Retinal pigment epithelial cell (primary cell): ENCODE measurements around the gene RPTOR.

Experiments used
- DNase-seq: peaks from one replicate; pipeline ENCODE4 v3.0.0-alpha.2; 2010; ENCODE audit warnings: low read depth
- H3K4me3 ChIP-seq: 2 replicates; pipeline ENCODE4 v1.5.1; 2011; ENCODE audit warnings: mild to moderate bottlenecking, low read length, control low read depth, moderate library complexity
- TF ChIP-seq, protein P1 (sequence below): conservative IDR thresholded peaks from 2 replicates; pipeline ENCODE4 v1.5.1; 2011; ENCODE audit warnings: low read depth, low read length, control low read depth, inconsistent platforms

RPTOR gene

DNA sequence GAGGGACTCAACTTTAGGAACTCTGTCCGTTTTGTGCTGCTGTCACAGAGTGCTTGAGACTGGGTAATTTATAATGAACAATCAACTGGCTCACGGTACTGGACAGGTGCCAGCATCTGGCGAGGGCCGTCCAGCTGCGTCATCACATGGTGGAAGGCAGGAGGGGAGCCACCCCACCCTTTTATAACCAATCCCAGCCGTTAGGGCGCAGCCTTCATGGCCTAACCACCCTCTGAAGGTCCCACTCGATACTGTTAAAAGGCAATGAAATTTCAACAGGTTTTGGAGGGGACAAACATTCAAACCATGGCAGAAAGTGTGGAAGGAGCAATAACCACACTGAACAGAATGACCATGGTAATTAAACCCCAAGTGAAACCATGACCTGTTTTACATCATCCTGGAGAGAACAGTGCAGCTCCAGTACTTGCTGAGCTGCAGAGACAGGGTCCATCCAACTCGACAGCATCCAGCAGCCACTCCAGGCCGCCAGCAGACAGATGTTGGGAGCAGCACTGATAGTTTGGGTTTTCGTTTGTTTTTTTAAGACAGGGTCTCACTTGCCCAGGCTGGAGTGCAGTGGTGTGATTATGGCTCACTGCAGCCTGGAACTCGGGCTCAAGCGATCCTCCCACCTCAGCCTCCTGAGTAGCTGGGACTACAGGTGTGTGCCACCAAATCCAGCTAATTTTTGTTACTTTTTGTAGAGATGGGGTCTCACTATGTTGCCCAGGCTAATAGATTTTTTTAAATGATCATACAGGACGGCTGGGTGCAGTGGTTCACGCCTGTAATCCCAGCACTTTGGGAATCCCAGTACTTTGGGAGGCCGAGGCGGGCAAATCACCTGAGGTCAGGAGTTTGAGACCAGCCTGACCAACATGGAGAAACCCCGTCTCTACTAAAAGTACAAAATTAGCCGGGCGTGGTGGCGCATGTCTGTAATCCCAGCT, 458.0 kb downstream of the RPTOR start:
- no peak for DNase-seq
- no peak overlapping the region for H3K4me3 ChIP-seq
- TF ChIP-seq, protein P1, sequence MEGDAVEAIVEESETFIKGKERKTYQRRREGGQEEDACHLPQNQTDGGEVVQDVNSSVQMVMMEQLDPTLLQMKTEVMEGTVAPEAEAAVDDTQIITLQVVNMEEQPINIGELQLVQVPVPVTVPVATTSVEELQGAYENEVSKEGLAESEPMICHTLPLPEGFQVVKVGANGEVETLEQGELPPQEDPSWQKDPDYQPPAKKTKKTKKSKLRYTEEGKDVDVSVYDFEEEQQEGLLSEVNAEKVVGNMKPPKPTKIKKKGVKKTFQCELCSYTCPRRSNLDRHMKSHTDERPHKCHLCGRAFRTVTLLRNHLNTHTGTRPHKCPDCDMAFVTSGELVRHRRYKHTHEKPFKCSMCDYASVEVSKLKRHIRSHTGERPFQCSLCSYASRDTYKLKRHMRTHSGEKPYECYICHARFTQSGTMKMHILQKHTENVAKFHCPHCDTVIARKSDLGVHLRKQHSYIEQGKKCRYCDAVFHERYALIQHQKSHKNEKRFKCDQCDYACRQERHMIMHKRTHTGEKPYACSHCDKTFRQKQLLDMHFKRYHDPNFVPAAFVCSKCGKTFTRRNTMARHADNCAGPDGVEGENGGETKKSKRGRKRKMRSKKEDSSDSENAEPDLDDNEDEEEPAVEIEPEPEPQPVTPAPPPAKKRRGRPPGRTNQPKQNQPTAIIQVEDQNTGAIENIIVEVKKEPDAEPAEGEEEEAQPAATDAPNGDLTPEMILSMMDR, result no peak

DNA sequence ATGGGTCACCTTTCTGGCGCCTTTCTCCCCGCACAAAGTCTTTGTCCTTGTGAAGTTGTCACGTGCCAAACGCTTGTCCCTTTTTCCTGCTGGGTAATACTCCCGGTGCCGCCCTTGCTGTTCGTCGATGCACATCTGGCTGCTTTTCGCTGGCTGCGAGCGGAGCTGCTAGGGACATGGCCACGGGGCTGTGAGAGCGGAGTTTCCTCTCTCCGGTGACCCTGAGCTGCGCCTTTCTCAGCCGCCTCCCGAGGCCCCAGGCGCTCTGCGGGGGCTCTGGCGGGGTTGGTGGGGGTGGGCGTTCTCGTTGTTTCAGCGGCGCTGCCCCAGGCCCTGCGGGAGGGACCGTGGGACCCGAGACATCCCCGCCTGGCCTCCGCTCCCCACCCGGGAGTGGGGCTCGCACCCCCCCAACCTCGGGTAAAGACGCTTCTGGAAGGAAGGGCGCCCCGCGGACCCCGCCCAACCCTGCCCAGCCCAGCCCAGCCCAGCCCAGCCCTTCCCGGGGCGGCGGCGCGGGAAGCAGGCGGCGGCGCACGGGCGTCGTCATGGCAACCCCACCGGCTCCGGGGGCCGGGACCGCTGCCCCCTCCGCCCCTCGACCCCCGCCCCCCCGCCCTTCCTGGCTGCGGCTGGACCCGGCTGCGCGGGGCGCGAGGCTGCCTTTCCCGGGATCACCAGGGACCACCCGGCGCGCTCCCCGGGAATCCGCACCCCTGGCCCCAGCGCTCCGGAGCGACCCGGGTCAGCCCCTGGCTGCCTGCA, 459.3 kb downstream of the RPTOR start:
- TF ChIP-seq, protein P1, result no peak
- DNase-seq, result no peak
- no peak overlapping the region for H3K4me3 ChIP-seq

DNA sequence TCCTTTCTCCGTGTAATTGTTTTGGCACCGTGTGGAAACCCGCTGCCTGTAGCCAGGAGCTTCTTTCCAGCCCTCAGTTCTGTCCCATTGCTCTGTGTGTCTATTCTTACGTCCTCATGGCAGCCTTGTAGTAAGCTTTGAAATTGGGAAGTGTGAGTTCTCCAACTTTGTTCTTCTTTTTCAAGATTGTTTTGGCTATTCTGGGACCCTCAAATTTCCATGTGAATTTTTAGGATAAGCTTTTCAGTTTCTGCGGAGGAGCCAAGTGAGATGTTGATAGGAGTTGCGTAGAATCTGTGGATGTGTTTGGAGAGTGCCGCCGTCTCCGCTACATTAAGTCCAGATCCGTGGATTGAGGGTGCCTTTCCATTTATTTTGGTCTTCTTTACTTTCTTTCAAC, 462.3 kb downstream of the RPTOR start:
- DNase-seq, result no peak
- TF ChIP-seq, protein P1, result no peak
- H3K4me3 ChIP-seq, result no peak overlapping the region

DNA sequence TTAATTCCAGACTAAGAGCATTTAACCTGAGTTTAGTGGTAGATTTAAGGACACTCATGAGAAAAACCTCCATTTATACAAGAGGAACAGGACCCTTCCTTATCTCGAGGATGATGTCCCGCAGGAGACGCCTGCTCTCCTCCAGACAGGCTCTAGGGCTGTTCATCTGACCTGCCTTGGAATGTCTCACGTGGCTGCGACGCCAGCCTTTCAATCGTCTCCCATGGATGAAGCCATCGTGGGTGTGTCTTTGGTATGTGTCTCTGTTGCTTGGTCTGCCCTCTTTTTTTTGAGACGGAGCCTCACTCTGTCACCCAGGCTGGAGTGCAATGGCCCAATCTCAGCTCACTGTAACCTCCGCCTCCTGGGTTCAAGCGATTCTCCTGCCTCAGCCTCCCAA, 463.5 kb downstream of the RPTOR start:
- no peak for DNase-seq
- no peak overlapping the region for H3K4me3 ChIP-seq
- TF ChIP-seq, protein P1, result no peak

DNA sequence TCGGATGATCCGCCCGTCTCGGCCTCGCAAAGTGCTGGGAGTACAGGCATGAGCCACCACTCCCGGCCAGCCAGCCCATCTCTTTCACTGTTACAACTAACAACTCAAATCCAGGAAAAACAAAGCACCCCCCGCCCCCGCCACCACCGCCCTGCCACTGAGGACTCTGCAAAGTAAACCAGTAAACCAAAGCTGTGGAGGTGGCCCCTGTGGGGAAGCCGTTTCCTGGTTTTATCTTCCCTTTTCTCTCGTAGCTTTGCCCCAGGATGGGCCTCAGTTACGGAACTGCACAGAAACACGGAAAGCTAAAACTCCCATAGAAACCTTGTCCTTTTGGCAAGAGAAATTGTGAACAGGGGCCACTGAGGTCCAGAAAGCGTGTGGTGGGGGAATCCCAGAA, 464.5 kb downstream of the RPTOR start:
- TF ChIP-seq, protein P1, result no peak
- DNase-seq, result no peak
- no peak overlapping the region for H3K4me3 ChIP-seq

DNA sequence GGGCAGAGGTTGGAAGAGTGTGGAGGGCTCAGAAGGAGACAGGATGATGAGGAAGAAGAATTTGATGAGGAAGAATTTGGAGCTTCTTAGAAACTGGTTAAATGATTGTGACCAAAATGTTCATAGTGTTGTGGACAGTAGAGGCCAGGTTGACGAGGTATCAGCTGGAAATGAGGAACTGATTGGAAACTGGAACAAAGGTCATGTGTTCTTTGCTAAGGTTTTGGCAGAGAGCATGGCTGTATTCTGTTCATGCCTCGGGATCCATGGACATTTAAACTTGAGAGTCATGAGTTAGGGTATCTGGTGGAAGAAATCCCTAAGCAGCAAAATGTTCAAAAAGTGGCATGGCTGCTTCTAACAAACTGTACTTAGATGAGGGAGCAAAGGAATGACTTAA, 466.3 kb downstream of the RPTOR start:
- H3K4me3 ChIP-seq, result no peak overlapping the region
- no peak for DNase-seq
- TF ChIP-seq, protein P1, result no peak
